H1 (cell line): ENCODE data around the gene DPP10. TPM values are rescaled to one million over a fixed set of nuclear protein-coding genes. Genes with fewer than 3 reads are reported as not detected.

Experiments used
- CEBPB ChIP-seq: IDR thresholded peaks from 2 replicates; pipeline ENCODE4 v1.6.1; 2012; ENCODE audit warnings: low read depth, low read length
- polyA plus RNA-seq, 7 experiments: library from polyadenylated mRNA; depleted of rRNA in 3 of 7; stranded (reverse) in 5 of 7; unstranded in 2 of 7; fragments of >200 nt in 5 of 7; fragments of 200-250 nt in 2 of 7; gene quantifications; 1 replicate in 5 of 7; 2 replicates in 1 of 7; 4 replicates in 1 of 7; pipeline versions ENCODE4 v1.2.1 to v1.2.3, GENCODE V29; 2011 to 2013; ENCODE audit warnings: missing spikeins in 2 of 7, mixed read lengths in 2 of 7
- total RNA-seq: library from RNA; stranded (reverse); fragmentation: NEBNext Ultra II Directional; extraction: Animal tissue kit (Norgen Biotek cat#: 25700); gene quantifications from 2 replicates; pipeline ENCODE4 v1.2.1, GENCODE V29; 2021

DPP10 gene
- total and polyA plus RNA-seq, 2 of the 8 experiments (the other 6 are each of a cell fraction or from before 2014, with no cell fraction given): 3.3 to 7.2 TPM

GRCh38 chr2:114857196-114857595, 414.8 kb downstream of the DPP10 start (continued):
- TF ChIP-seq CEBPB: no peak
